ENCODE results near the gene NDST1. TPM values are rescaled to one million over a fixed set of nuclear protein-coding genes. Genes with fewer than 3 reads are reported as not detected.

NDST1 gene
- polyA plus RNA-seq, 2 of the 4 experiments (the other 2 are of a cell fraction), result 24.4 to 50.8 TPM

DNA sequence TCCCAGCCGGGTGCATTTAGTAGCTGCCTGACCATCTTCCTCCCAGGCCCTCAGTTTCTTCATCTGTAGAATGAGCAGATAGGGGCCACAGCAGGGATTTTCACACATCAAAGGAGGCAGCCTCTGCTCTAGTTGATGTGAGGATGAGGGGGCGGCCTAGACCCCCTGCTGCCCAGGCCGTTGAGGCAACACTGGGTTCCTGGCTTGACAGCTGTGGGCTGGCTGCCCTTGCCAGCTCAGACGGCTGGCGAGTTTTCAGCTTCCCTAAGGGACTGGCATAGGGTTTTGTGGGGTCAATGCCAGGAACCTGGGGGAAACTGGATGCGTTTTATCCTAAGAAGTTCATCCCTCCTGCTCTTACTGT lies 49.6 kb downstream of the NDST1 start:
- DNase-seq (ENCODE audit: low read depth in 1 of 2, low spot score in 1 of 2) (no peak), ATAC-seq (no peak), FAIRE-seq (no peak)
- WGBS (ENCODE audit: missing lambda C conversion rate), result 83% methylated on average over 6 of the region's 6 CpGs
- ChIA-PET POLR2A (no interaction called here), CTCF (interaction anchor here (0.9 to 11.7 kb wide), 9 partner anchors 8 to 221 kb away, joined by 3 to 180 read pairs (median 5); partner anchors contain the start of genes RBM22, SMIM3 and SYNPO)
- H3K4me3 ChIP-seq, result no peak overlapping the region
- no peak for TF ChIP-seq NFE2L2 (conservative IDR thresholded peaks at IDR 0.05; ENCODE audit: low read length)
- TF ChIP-seq CHD4 (IDR thresholded peaks at IDR 0.05; ENCODE audit: borderline replicate concordance), result no peak
- H3K4me2 ChIP-seq, result no peak overlapping the region
- no peak overlapping the region for H3K27ac ChIP-seq
- peaks cover 9% of the 10 kb centered on the region for H3K9me3 ChIP-seq
- peaks cover 19% of the 10 kb centered on the region for H3K4me1 ChIP-seq

DNA sequence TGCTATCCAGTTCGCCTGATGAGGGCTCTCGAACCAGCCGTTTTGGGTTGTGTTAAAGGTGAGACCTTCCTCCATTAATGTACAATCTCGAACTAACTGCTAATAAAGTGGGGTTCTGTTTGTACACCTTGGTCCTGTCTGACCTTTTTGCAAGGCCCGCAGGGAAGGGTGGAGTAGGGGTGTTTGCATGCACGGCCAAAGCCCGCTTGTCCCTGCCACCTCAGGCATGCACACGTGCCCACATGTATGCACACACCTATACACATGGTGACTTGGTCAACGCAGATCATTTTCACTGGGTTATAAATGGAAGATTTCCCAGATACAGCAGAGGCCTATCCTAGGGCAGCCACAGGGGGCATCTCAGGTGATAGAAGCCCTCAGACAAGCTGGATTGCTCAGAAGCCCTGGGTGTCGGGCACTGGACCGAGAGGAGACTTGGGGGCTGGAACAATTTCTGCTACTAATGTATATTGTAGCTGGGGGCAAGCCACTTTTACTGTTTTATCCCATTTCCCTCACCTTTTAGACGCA lies 50.2 kb downstream of the NDST1 start:
- FAIRE-seq (no peak), DNase-seq (ENCODE audit: low read depth in 1 of 2, low spot score in 1 of 2) (no peak), ATAC-seq (no peak)
- Histone ChIP-seq H3K4me2 (no peak overlapping the region), H3K27ac (no peak overlapping the region), H3K4me3 (no peak overlapping the region), H3K4me1 (peaks cover 19% of the 10 kb centered on the region), H3K9me3 (peaks cover 12% of the 10 kb centered on the region)
- ChIA-PET CTCF (interaction anchor here (0.8 to 11.7 kb wide), 10 partner anchors 15 to 221 kb away, joined by 3 to 180 read pairs (median 18); partner anchors contain the start of genes RPS14, SMIM3 and SYNPO), POLR2A (no interaction called here)
- TF ChIP-seq POLR2A (IDR thresholded peaks at IDR 0.05; ENCODE audit: low read length), result no peak
- TF ChIP-seq, protein P1, sequence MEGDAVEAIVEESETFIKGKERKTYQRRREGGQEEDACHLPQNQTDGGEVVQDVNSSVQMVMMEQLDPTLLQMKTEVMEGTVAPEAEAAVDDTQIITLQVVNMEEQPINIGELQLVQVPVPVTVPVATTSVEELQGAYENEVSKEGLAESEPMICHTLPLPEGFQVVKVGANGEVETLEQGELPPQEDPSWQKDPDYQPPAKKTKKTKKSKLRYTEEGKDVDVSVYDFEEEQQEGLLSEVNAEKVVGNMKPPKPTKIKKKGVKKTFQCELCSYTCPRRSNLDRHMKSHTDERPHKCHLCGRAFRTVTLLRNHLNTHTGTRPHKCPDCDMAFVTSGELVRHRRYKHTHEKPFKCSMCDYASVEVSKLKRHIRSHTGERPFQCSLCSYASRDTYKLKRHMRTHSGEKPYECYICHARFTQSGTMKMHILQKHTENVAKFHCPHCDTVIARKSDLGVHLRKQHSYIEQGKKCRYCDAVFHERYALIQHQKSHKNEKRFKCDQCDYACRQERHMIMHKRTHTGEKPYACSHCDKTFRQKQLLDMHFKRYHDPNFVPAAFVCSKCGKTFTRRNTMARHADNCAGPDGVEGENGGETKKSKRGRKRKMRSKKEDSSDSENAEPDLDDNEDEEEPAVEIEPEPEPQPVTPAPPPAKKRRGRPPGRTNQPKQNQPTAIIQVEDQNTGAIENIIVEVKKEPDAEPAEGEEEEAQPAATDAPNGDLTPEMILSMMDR (IDR thresholded peaks at IDR 0.05), result no peak
- no peak for TF ChIP-seq HOXB5 (CRISPR knock-in tag; IDR thresholded peaks at IDR 0.05)
- WGBS (ENCODE audit: missing lambda C conversion rate), result 88% methylated on average over 12 of the region's 12 CpGs

DNA sequence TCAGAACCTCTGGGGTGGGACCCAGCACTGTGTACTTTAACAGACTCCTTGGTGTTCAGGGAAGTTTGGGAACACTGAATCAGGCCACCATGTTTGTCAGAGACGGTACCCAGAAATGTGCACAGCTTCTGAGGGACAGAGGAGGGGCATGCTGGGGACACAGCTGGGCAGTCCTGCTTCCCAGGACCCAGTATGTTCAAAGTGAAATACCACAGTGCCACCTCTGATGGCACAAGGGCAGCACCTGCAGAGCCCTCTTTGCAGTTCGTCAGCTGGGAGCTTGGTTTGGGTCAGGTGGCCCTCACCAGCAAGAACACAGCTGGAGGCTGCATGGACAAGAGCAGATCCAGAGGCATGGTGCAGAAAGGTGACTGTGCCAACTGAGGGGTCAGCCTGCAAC lies 51.2 kb downstream of the NDST1 start:
- Histone ChIP-seq H3K27ac (peak overlapping the region in 1 of 2 experiments; percentile 42; a peak in 3 of 6 replicates), H3K9me3 (peaks cover 12% of the 10 kb centered on the region), H3K4me3 (no peak overlapping the region), H3K4me2 (no peak overlapping the region), H3K4me1 (peaks cover 19% of the 10 kb centered on the region)
- WGBS (ENCODE audit: missing lambda C conversion rate), result 100% methylated on average over 2 of the region's 2 CpGs
- no peak for FAIRE-seq
- ChIA-PET CTCF (interaction anchor here (0.8 to 11.7 kb wide), 19 partner anchors 14 to 557 kb away, joined by 3 to 180 read pairs (median 8); partner anchors contain the start of genes IRGM, RBM22, RPS14 and SMIM3), POLR2A (interaction anchor here (0.6 kb wide), 1 partner anchor 15 kb away, joined by 3 read pairs; no protein-coding TSS in a partner anchor)
- DNase-seq (ENCODE audit: low read depth in 1 of 2, low spot score in 1 of 2), result no peak
- ATAC-seq, result peak; percentile 4 to 21; a peak in 4 of 6 replicates
- no peak for TF ChIP-seq HDAC2 (IDR thresholded peaks at IDR 0.05)
- TF ChIP-seq SREBF2 (IDR thresholded peaks at IDR 0.05), result no peak
- TF ChIP-seq ESRRA (IDR thresholded peaks at IDR 0.05; ENCODE audit: borderline replicate concordance, low read length), result no peak
- TF ChIP-seq MAZ (IDR thresholded peaks at IDR 0.05; ENCODE audit: borderline replicate concordance, low read depth, low read length), result no peak
- TF ChIP-seq ZNF302 (CRISPR knock-in tag; IDR thresholded peaks at IDR 0.05), result no peak
- no peak for TF ChIP-seq MAFK (IDR thresholded peaks at IDR 0.05; ENCODE audit: partially characterized antibody)
- TF ChIP-seq, protein P2, sequence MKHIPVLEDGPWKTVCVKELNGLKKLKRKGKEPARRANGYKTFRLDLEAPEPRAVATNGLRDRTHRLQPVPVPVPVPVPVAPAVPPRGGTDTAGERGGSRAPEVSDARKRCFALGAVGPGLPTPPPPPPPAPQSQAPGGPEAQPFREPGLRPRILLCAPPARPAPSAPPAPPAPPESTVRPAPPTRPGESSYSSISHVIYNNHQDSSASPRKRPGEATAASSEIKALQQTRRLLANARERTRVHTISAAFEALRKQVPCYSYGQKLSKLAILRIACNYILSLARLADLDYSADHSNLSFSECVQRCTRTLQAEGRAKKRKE (CRISPR knock-in tag; IDR thresholded peaks at IDR 0.05; ENCODE audit: low read depth), result no peak
- no peak for TF ChIP-seq CHD4 (IDR thresholded peaks at IDR 0.05; ENCODE audit: borderline replicate concordance)
- TF ChIP-seq USF2 (IDR thresholded peaks at IDR 0.05), result no peak
- no peak for TF ChIP-seq RFX5 (IDR thresholded peaks at IDR 0.05)
- no peak for TF ChIP-seq POLR2AphosphoS2 (conservative IDR thresholded peaks at IDR 0.05; ENCODE audit: low read length)
- no peak for TF ChIP-seq JUNB (IDR thresholded peaks at IDR 0.05)
- TF ChIP-seq BCL3 (IDR thresholded peaks at IDR 0.05), result no peak
- TF ChIP-seq FOXS1 (CRISPR knock-in tag; IDR thresholded peaks at IDR 0.05), result no peak
- TF ChIP-seq CBX2 (IDR thresholded peaks at IDR 0.05; ENCODE audit: borderline replicate concordance, low read depth), result no peak
- no peak for TF ChIP-seq FOSB (CRISPR knock-in tag; IDR thresholded peaks at IDR 0.05)
- TF ChIP-seq TFCP2L1 (CRISPR knock-in tag; IDR thresholded peaks at IDR 0.05), result no peak
